GM12878 (cell line): Measurements from ENCODE around the gene COL25A1. TPM values are rescaled to one million over a fixed set of nuclear protein-coding genes. Genes with fewer than 3 reads are reported as not detected.

Experiments used
- ATAC-seq: fragments of 200-7000 bp; cut with Tn5 transposase; 3 replicates; pipeline ENCODE4 v1.9.1; 2020; ENCODE audit warnings: mild to moderate bottlenecking, moderate library complexity
- BruUV-seq: library from RNA; stranded (reverse); fragments of 400-500 nt; replicated peaks from 2 replicates; lab custom pipeline; 2021; lab: Mats Ljungman, UMichigan
- CTCF ChIA-PET: fragments of 300-600 bp; sonication (Branson Sonifier 250); formaldehyde crosslinking; extraction: SDS; loops from one replicate; lab custom pipeline; 2021; ENCODE audit warnings: inconsistent platforms; lab: Yijun Ruan, JAX
- POLR2A ChIA-PET: fragments of 350-600 bp; formaldehyde crosslinking; extraction: SDS; loops from one replicate; lab custom pipeline; 2021; ENCODE audit warnings: inconsistent platforms; lab: Charles Lee
- RAD21 ChIA-PET: fragments of 300-600 bp; sonication (Branson Sonifier 250); formaldehyde crosslinking; loops from one replicate; lab custom pipeline; 2023; ENCODE audit warnings: antibody characterized with exemption; ENCODE audit not compliant: unreplicated experiment; lab: Charles Lee
- SMC1A ChIA-PET: fragments of 300-600 bp; sonication (Branson Sonifier 250); formaldehyde crosslinking; loops from one replicate; lab custom pipeline; 2023; ENCODE audit not compliant: unreplicated experiment, uncharacterized antibody; lab: Charles Lee
- DNase-seq: peaks from one replicate; pipeline ENCODE4 v3.0.0-alpha.2; 2011; ENCODE audit warnings: low read depth, low spot score
- FAIRE-seq: peaks from 3 replicates; lab custom pipeline; 2011; peaks lifted over from hg19 to GRCh38; lab: Jason Lieb, UNC
- H2AFZ ChIP-seq: 2 replicates; pipeline ENCODE4 v1.6.0; 2011; ENCODE audit warnings: low read depth, low read length, control low read depth; ENCODE audit not compliant: control insufficient read depth
- H3K27ac ChIP-seq: 2 replicates; pipeline ENCODE4 v1.5.1; 2011; ENCODE audit warnings: control low read depth; ENCODE audit not compliant: control insufficient read depth, insufficient read depth
- H3K27me3 ChIP-seq, 2 experiments: replicated peaks in 1 of 2; 2 replicates each; pipeline versions ENCODE4 v1.6.0 to v1.6.1; 2011; ENCODE audit warnings: low read length in 1 of 2; ENCODE audit not compliant: control insufficient read depth in 2 of 2, insufficient read depth in 2 of 2
- H3K36me3 ChIP-seq, 2 experiments: 2 replicates each; pipeline ENCODE4 v1.5.1; 2011; ENCODE audit warnings: low read length in 1 of 2; ENCODE audit not compliant: control insufficient read depth in 2 of 2, insufficient read depth in 2 of 2
- H3K4me1 ChIP-seq: 2 replicates; pipeline ENCODE4 v1.6.1; 2011; ENCODE audit warnings: mild to moderate bottlenecking, low read length, moderate library complexity, mixed read lengths; ENCODE audit not compliant: control insufficient read depth, insufficient read depth
- H3K4me2 ChIP-seq: 2 replicates; pipeline ENCODE4 v1.6.0; 2011; ENCODE audit warnings: control low read depth; ENCODE audit not compliant: control insufficient read depth, insufficient read depth
- H3K4me3 ChIP-seq: fragments of 200-600 bp; sonication (generic); 2 replicates; pipeline ENCODE4 v1.5.1; 2016
- H3K79me2 ChIP-seq: 2 replicates; pipeline ENCODE4 v1.6.0; 2011; ENCODE audit warnings: low read length; ENCODE audit not compliant: control insufficient read depth, insufficient read depth
- H3K9ac ChIP-seq: 2 replicates; pipeline ENCODE4 v1.8.0; 2011; ENCODE audit warnings: low read length, control low read depth, mixed read lengths; ENCODE audit not compliant: control insufficient read depth, insufficient read depth
- H3K9me3 ChIP-seq: replicated peaks from 3 replicates; pipeline ENCODE4 v1.5.1; 2011; ENCODE audit warnings: mild to moderate bottlenecking, low read length; ENCODE audit not compliant: control insufficient read depth, insufficient read depth
- H4K20me1 ChIP-seq: 2 replicates; pipeline ENCODE4 v1.6.0; 2011; ENCODE audit not compliant: control insufficient read depth, insufficient read depth
- BACH1 ChIP-seq: fragments of 450-650 bp; IDR thresholded peaks from 2 replicates; pipeline ENCODE4 v1.6.1; 2017; ENCODE audit warnings: mild to moderate bottlenecking, borderline replicate concordance
- E2F4 ChIP-seq: IDR thresholded peaks from 2 replicates; pipeline ENCODE4 v1.6.1; 2012; ENCODE audit warnings: low read depth, low read length, improper control_type of control experiment
- GABPA ChIP-seq: IDR thresholded peaks from 2 replicates; pipeline ENCODE4 v1.6.1; 2014; ENCODE audit warnings: antibody characterized with exemption, low read depth, mild to moderate bottlenecking, inconsistent platforms
- GATAD2B ChIP-seq: fragments of 450-650 bp; conservative IDR thresholded peaks from 2 replicates; pipeline ENCODE4 v1.6.1; 2017; ENCODE audit warnings: low read depth, mild to moderate bottlenecking, moderate library complexity
- HDAC6 ChIP-seq: fragments of 200-600 bp; sonication (generic); IDR thresholded peaks from one replicate; pipeline ENCODE4 v1.8.0; 2017; ENCODE audit warnings: antibody characterized with exemption; ENCODE audit not compliant: unreplicated experiment
- HDGF ChIP-seq: fragments of 450-650 bp; IDR thresholded peaks from 2 replicates; pipeline ENCODE4 v1.6.1; 2016; ENCODE audit warnings: antibody characterized with exemption
- LARP7 ChIP-seq: fragments of 450-650 bp; IDR thresholded peaks from 2 replicates; pipeline ENCODE4 v1.6.1; 2017; ENCODE audit warnings: mild to moderate bottlenecking
- MLLT1 ChIP-seq: fragments of 450-650 bp; IDR thresholded peaks from 2 replicates; pipeline ENCODE4 v1.6.1; 2016; ENCODE audit warnings: mild to moderate bottlenecking
- PBX3 ChIP-seq: IDR thresholded peaks from 2 replicates; pipeline ENCODE4 v1.6.1; 2011; ENCODE audit warnings: mild to moderate bottlenecking, low read depth, low read length, moderate library complexity; ENCODE audit not compliant: insufficient replicate concordance
- POLR2AphosphoS2 ChIP-seq: IDR thresholded peaks from 2 replicates; pipeline ENCODE4 v1.6.1; 2011; ENCODE audit warnings: low read depth, mild to moderate bottlenecking, low read length, improper control_type of control experiment, moderate library complexity
- POU2F2 ChIP-seq: IDR thresholded peaks from 3 replicates; pipeline ENCODE4 v1.6.1; 2011; ENCODE audit warnings: low read depth, mild to moderate bottlenecking, low read length, borderline replicate concordance
- RB1 ChIP-seq: fragments of 450-650 bp; formaldehyde crosslinking; IDR thresholded peaks from 2 replicates; pipeline ENCODE4 v1.6.1; 2017; ENCODE audit warnings: mild to moderate bottlenecking, borderline replicate concordance
- RFX5 ChIP-seq: IDR thresholded peaks from 2 replicates; pipeline ENCODE4 v1.6.1; 2011; ENCODE audit warnings: low read depth, low read length, improper control_type of control experiment
- SIX5 ChIP-seq: IDR thresholded peaks from 2 replicates; pipeline ENCODE4 v1.6.1; 2011; ENCODE audit warnings: mild to moderate bottlenecking, low read depth, low read length, moderate library complexity; ENCODE audit not compliant: severe bottlenecking
- ZNF622 ChIP-seq: fragments of 450-650 bp; IDR thresholded peaks from 2 replicates; pipeline ENCODE4 v1.6.1; 2017; ENCODE audit warnings: mild to moderate bottlenecking, inconsistent platforms
- WGBS: methylation state at CpG from one replicate; pipeline ENCODE4 v1.1.6; 2016; ENCODE audit warnings: low lambda C conversion rate; ENCODE audit not compliant: insufficient replicate concordance, insufficient coverage; ENCODE audit errors: missing lambda C conversion rate; 5-methylcytosine and 5-hydroxymethylcytosine counted together
- in situ Hi-C: fragments of 300-500 bp; cut with MboI; formaldehyde crosslinking; loops from 9 replicates; pipeline ENCODE4 v1.14.3; 2018; ENCODE audit warnings: mixed read lengths
- intact Hi-C: fragments of 100-400 bp; cut with micrococcal nuclease; formaldehyde crosslinking; loops from one replicate; pipeline ENCODE4 v1.14.2; 2022; ENCODE audit not compliant: unreplicated experiment
- polyA plus RNA-seq, 11 experiments: library from polyadenylated mRNA; depleted of rRNA in 4 of 11; unstranded in 6 of 11; stranded (reverse) in 5 of 11; fragments of >200 nt; fragmentation: Nextera tagmentation in 4 of 11; fragmentation: Illumina TruSeq in 1 of 11; extraction: Ambion mirVana in 4 of 11; extraction: Trizol in 1 of 11; gene quantifications; 1 replicate in 1 of 11; 2 replicates in 10 of 11; pipeline versions ENCODE4 v1.2.1 to v1.2.3, GENCODE V29; 2011 to 2016; ENCODE audit warnings: inconsistent platforms in 2 of 11, missing spikeins in 2 of 11, low read depth in 1 of 11
- total RNA-seq, 4 experiments: library from RNA; depleted of rRNA in 3 of 4; stranded (reverse); fragments of >200 nt in 3 of 4; fragmentation: Illumina TruSeq in 1 of 4; extraction: Trizol in 1 of 4; gene quantifications; 2 replicates each; pipeline versions ENCODE4 v1.2.1 to v1.2.3, GENCODE V29; 2013 to 2021

Gene COL25A1
- total and polyA plus RNA-seq, 10 of the 15 experiments (the other 5 are each of a cell fraction or from before 2014, with no cell fraction given), result 0.01 to 0.26 (median 0.12) TPM; not detected in 6

- CTCF ChIA-PET, result interaction anchor here (1.3 kb wide), 1 partner anchor 13 kb away, joined by 3 read pairs; no protein-coding TSS in a partner anchor
- POLR2A ChIA-PET, result no interaction called here
- Histone ChIP-seq H3K4me3 (no peak overlapping the region), H3K27ac (no peak overlapping the region), H3K27me3 (peaks cover 0 to 2% of the 10 kb centered on the region in 2 experiments; a peak in 1 of 4 replicates), H3K9ac (no peak overlapping the region), H3K36me3 (no peaks in the 10 kb centered on the region), H3K79me2 (no peaks in the 10 kb centered on the region), H3K9me3 (no peaks in the 10 kb centered on the region), H2AFZ (no peak overlapping the region), H4K20me1 (no peaks in the 10 kb centered on the region)
- intact Hi-C loops, result no loop called here
- no peak for FAIRE-seq
- ATAC-seq, result no peak
- BruUV-seq, result no TSS peak
- in situ Hi-C loops, result no loop called here
- DNase-seq, result no peak
- RAD21 ChIA-PET, result interaction anchor here (0.9 kb wide), 1 partner anchor 416 kb away, joined by 3 read pairs; no protein-coding TSS in a partner anchor
- TF ChIP-seq POLR2AphosphoS2, result no peak
- no peak for TF ChIP-seq GATAD2B
- TF ChIP-seq MLLT1, result no peak
- no peak for TF ChIP-seq LARP7
- TF ChIP-seq HDGF, result no peak
- TF ChIP-seq E2F4, result no peak
- TF ChIP-seq GABPA, result no peak
- no peak for TF ChIP-seq SIX5
- TF ChIP-seq ZNF622, result no peak
- no peak for TF ChIP-seq HDAC6
- TF ChIP-seq RFX5, result no peak
- TF ChIP-seq BACH1, result no peak
- TF ChIP-seq RB1, result no peak
- no peak for TF ChIP-seq PBX3
- no peak for TF ChIP-seq POU2F2
- TF ChIP-seq, all 136 proteins: peak for 0
- Histone ChIP-seq H3K4me1 (no peaks in the 10 kb centered on the region), H3K4me2 (no peak overlapping the region)
- 42% methylated on average over 2 of the region's 2 CpGs for WGBS
- SMC1A ChIA-PET, result no interaction called here
These were observed 424.6 kb downstream of the COL25A1 start for GRCh38 chr4:108877821-108878220.
